ENCODE results near the gene TUBA1C. TPM values are rescaled to one million over a fixed set of nuclear protein-coding genes. Genes with fewer than 3 reads are reported as not detected.
"Not testable (repeated sequence)": the region's sequence is repeated elsewhere in the genome, so short reads cannot be mapped to it uniquely, and the experiment has no call there.

TUBA1C gene
- total RNA-seq, 1 donor from 2014 or later = 187 TPM

DNA sequence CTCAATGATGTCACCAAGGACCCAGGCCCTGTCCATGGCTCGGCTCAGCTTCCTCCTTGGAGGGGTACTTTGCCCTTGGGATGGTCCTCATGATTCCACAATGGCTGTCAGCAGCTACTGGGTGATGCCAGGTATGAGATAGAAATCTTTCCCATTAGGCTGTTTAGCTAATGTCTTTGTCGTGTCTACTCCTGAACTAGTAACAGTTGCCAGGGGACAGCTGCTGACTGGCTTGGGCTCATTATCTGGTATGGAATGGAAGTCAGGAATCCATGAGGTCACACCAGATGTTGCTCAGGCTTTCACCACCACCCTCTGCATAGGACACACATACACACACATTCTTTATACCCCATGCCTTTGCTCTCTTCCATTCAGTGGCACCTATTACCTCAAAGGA, 39.3 kb downstream of the TUBA1C start:
- Mint-ChIP-seq H3K9me3 (no peaks in the 10 kb centered on the region), H3K27ac (no peak overlapping the region), H3K27me3 (peaks cover 62% of the 10 kb centered on the region), H3K4me1 (ENCODE audit: unreplicated experiment) (no peaks in the 10 kb centered on the region), H3K4me3 (no peak overlapping the region), H3K36me3 (no peaks in the 10 kb centered on the region)
- TF ChIP-seq, protein P1, sequence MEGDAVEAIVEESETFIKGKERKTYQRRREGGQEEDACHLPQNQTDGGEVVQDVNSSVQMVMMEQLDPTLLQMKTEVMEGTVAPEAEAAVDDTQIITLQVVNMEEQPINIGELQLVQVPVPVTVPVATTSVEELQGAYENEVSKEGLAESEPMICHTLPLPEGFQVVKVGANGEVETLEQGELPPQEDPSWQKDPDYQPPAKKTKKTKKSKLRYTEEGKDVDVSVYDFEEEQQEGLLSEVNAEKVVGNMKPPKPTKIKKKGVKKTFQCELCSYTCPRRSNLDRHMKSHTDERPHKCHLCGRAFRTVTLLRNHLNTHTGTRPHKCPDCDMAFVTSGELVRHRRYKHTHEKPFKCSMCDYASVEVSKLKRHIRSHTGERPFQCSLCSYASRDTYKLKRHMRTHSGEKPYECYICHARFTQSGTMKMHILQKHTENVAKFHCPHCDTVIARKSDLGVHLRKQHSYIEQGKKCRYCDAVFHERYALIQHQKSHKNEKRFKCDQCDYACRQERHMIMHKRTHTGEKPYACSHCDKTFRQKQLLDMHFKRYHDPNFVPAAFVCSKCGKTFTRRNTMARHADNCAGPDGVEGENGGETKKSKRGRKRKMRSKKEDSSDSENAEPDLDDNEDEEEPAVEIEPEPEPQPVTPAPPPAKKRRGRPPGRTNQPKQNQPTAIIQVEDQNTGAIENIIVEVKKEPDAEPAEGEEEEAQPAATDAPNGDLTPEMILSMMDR (conservative IDR thresholded peaks at IDR 0.05) = no peak
- DNase-seq (ENCODE audit: extremely low spot score, unreplicated experiment) = no peak

GRCh38 chr12:49305762-49306510, 41.1 kb downstream of the TUBA1C start:
- Mint-ChIP-seq H3K27me3 (peaks cover 67% of the 10 kb centered on the region), H3K36me3 (no peaks in the 10 kb centered on the region), H3K4me3 (no peak overlapping the region), H3K4me1 (ENCODE audit: unreplicated experiment) (no peaks in the 10 kb centered on the region), H3K27ac (no peak overlapping the region), H3K9me3 (no peaks in the 10 kb centered on the region)
- no peak for DNase-seq (ENCODE audit: extremely low spot score, unreplicated experiment)
- TF ChIP-seq, protein P1 (conservative IDR thresholded peaks at IDR 0.05) = no peak

DNA sequence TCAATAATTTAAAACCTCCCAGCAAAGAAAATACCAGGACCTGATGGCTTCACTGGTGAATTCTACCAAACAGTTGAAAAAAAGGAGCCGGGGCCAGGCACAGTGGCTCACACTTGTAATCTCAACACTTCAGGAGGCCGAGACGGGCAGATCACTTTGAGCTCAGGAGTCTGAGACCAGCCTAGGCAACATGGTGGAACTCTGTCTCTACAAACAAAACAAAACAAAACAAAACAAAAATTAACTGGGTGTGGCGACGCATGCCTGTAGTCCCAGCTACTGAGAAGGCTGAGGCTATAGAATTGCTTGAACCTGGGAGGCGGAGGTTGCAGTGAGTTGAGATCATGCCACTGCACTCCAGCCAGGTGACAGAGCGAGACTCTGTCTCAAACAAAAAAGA, 44.5 kb downstream of the TUBA1C start:
- Mint-ChIP-seq H3K4me1 (ENCODE audit: unreplicated experiment) (no peaks in the 10 kb centered on the region), H3K9me3 (no peaks in the 10 kb centered on the region), H3K4me3 (no peak overlapping the region), H3K36me3 (no peaks in the 10 kb centered on the region), H3K27ac (no peak overlapping the region), H3K27me3 (peaks cover 50% of the 10 kb centered on the region)
- TF ChIP-seq, protein P1 (conservative IDR thresholded peaks at IDR 0.05) = no peak
- DNase-seq (ENCODE audit: extremely low spot score, unreplicated experiment) = no peak

GRCh38 chr12:49310451-49311000, 45.6 kb downstream of the TUBA1C start:
- peaks cover 48% of the 10 kb centered on the region for H3K27me3 Mint-ChIP-seq
- H3K36me3 Mint-ChIP-seq; H3K4me3 Mint-ChIP-seq; H3K9me3 Mint-ChIP-seq; H3K4me1 Mint-ChIP-seq (ENCODE audit: unreplicated experiment); DNase-seq (ENCODE audit: extremely low spot score, unreplicated experiment); H3K27ac Mint-ChIP-seq: not testable (repeated sequence)

GRCh38 chr12:49314811-49315210, 49.9 kb downstream of the TUBA1C start:
- H3K4me1 Mint-ChIP-seq (ENCODE audit: unreplicated experiment) = no peaks in the 10 kb centered on the region
- no peaks in the 10 kb centered on the region for H3K36me3 Mint-ChIP-seq
- no peak overlapping the region for H3K4me3 Mint-ChIP-seq
- H3K9me3 Mint-ChIP-seq = no peaks in the 10 kb centered on the region
- H3K27me3 Mint-ChIP-seq = peaks cover 24% of the 10 kb centered on the region
- no peak for DNase-seq (ENCODE audit: extremely low spot score, unreplicated experiment)
- TF ChIP-seq, protein P1 (conservative IDR thresholded peaks at IDR 0.05) = no peak
- H3K27ac Mint-ChIP-seq = no peak overlapping the region

GRCh38 chr12:49317118-49317517, 52.2 kb downstream of the TUBA1C start:
- H3K9me3 Mint-ChIP-seq = not testable (repeated sequence)

GRCh38 chr12:49320411-49321103, 55.7 kb downstream of the TUBA1C start:
- DNase-seq (ENCODE audit: extremely low spot score, unreplicated experiment); H3K36me3 Mint-ChIP-seq; H3K9me3 Mint-ChIP-seq: not testable (repeated sequence)
- H3K27me3 Mint-ChIP-seq = peaks cover 17% of the 10 kb centered on the region
- H3K4me1 Mint-ChIP-seq (ENCODE audit: unreplicated experiment) = peaks cover 17% of the 10 kb centered on the region
- H3K4me3 Mint-ChIP-seq = peak overlapping the region; percentile 46
- peak overlapping the region; percentile 13 for H3K27ac Mint-ChIP-seq

More at GRCh38 chr12:49317118-49317517, 52.2 kb downstream of the TUBA1C start:
- DNase-seq (ENCODE audit: extremely low spot score, unreplicated experiment); H3K4me3 Mint-ChIP-seq; H3K27ac Mint-ChIP-seq; H3K4me1 Mint-ChIP-seq (ENCODE audit: unreplicated experiment); H3K36me3 Mint-ChIP-seq: not testable (repeated sequence)
- peaks cover 21% of the 10 kb centered on the region for H3K27me3 Mint-ChIP-seq

Data from type B pancreatic cell (in vitro differentiated cells).